ENCODE measurements around the gene MINPP1. TPM values are rescaled to one million over a fixed set of nuclear protein-coding genes. Genes with fewer than 3 reads are reported as not detected.

Gene MINPP1
- polyA plus RNA-seq, 1 donor from 2014 or later: 60.2 TPM

DNA sequence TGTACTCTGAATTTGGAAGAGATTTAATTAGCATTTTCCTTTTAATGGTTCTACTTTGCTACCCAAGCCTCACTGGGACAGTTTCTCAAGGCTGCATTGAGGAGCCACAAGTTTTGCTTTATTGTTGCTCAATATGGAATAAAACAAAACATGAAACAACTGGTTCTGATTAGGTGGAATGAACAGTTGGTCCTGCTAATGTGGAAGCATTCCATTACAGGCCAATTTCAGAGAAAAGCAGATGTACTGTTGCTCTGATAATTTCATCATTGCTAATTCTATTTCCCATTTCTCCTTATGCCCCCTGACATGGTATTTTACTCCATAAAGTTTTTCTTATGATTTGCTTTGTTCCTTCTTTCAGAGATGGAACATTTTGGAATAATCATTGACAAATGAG, 89.0 kb downstream of the MINPP1 start:
- H3K9me2 ChIP-seq (ENCODE audit: insufficient read depth, low read length): no peaks in the 10 kb centered on the region
- no peak overlapping the region for H3K4me3 ChIP-seq (ENCODE audit: low read length)
- H3K27ac ChIP-seq (ENCODE audit: low read length): no peak overlapping the region
- no peak overlapping the region for H3K4me2 ChIP-seq (ENCODE audit: low read length)
- H3K9ac ChIP-seq (ENCODE audit: low read length): no peak overlapping the region
- no peaks in the 10 kb centered on the region for H3K79me2 ChIP-seq (replicated peaks; ENCODE audit: insufficient read depth, low read length)
- H3F3A ChIP-seq (ENCODE audit: insufficient read depth, low read length, poor library complexity, severe bottlenecking): no peaks in the 10 kb centered on the region
- H3K36me3 ChIP-seq (ENCODE audit: insufficient read depth, low read length): no peaks in the 10 kb centered on the region
- H3K9me3 ChIP-seq (ENCODE audit: low read length): no peaks in the 10 kb centered on the region
- no peak overlapping the region for H2AFZ ChIP-seq (ENCODE audit: low read depth, low read length)
- no peaks in the 10 kb centered on the region for H3K27me3 ChIP-seq (ENCODE audit: insufficient read depth, low read depth, low read length)
- H4K20me1 ChIP-seq (ENCODE audit: insufficient read depth): no peaks in the 10 kb centered on the region
- TF ChIP-seq REST (IDR thresholded peaks at IDR 0.05; ENCODE audit: borderline replicate concordance) (no peak), TAF1 (IDR thresholded peaks at IDR 0.05; ENCODE audit: low read depth) (no peak)

GRCh38 chr10:87594181-87594580, 89.5 kb downstream of the MINPP1 start:
- Histone ChIP-seq H3K4me3 (ENCODE audit: low read length) (no peak overlapping the region), H3K9ac (ENCODE audit: low read length) (no peak overlapping the region), H3F3A (ENCODE audit: insufficient read depth, low read length, poor library complexity, severe bottlenecking) (no peaks in the 10 kb centered on the region), H3K9me3 (ENCODE audit: low read length) (no peaks in the 10 kb centered on the region), H3K79me2 (replicated peaks; ENCODE audit: insufficient read depth, low read length) (no peaks in the 10 kb centered on the region), H3K4me2 (ENCODE audit: low read length) (no peak overlapping the region), H3K36me3 (ENCODE audit: insufficient read depth, low read length) (no peaks in the 10 kb centered on the region), H2AFZ (ENCODE audit: low read depth, low read length) (no peak overlapping the region), H3K27ac (ENCODE audit: low read length) (no peak overlapping the region), H4K20me1 (ENCODE audit: insufficient read depth) (no peaks in the 10 kb centered on the region), H3K9me2 (ENCODE audit: insufficient read depth, low read length) (no peaks in the 10 kb centered on the region), H3K27me3 (ENCODE audit: insufficient read depth, low read depth, low read length) (no peaks in the 10 kb centered on the region)
- TF ChIP-seq EZH2 (IDR thresholded peaks at IDR 0.05; ENCODE audit: borderline replicate concordance, insufficient read depth, low read length, poor library complexity, severe bottlenecking) (no peak), EP300 (conservative IDR thresholded peaks at IDR 0.05; ENCODE audit: poor library complexity, severe bottlenecking) (no peak), SMC3 (conservative IDR thresholded peaks at IDR 0.05; ENCODE audit: poor library complexity) (no peak), TAF1 (IDR thresholded peaks at IDR 0.05; ENCODE audit: low read depth) (no peak), CTCF (IDR thresholded peaks at IDR 0.05; ENCODE audit: poor library complexity, severe bottlenecking) (no peak), MXI1 (conservative IDR thresholded peaks at IDR 0.05; ENCODE audit: poor library complexity, severe bottlenecking) (no peak), POLR2AphosphoS5 (IDR thresholded peaks at IDR 0.05) (no peak), RAD21 (conservative IDR thresholded peaks at IDR 0.05) (no peak)

DNA sequence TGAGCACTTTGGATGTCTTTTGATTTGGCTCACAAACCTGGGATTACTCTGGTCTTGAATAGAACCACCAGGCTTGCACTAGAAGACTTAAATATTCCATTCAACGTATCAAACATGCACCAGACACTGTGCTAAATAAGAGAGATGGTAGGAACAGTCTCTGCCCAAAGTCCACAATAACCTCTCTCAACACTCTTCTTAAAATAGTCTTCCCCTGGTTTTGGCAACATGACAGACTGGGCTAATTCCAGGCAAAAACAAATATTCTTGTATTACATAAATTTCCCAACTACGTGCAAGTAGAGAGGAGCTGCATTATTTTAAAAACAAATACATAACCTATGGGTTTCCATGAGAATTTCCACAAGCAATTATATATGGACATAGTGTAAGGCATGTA, 90.2 kb downstream of the MINPP1 start:
- no peak for TF ChIP-seq CTCF (IDR thresholded peaks at IDR 0.05; ENCODE audit: poor library complexity, severe bottlenecking)
- no peak for TF ChIP-seq EZH2 (IDR thresholded peaks at IDR 0.05; ENCODE audit: borderline replicate concordance, insufficient read depth, low read length, poor library complexity, severe bottlenecking)
- no peak for TF ChIP-seq POLR2AphosphoS5 (IDR thresholded peaks at IDR 0.05)
- no peak overlapping the region for H3K4me2 ChIP-seq (ENCODE audit: low read length)
- no peaks in the 10 kb centered on the region for H3K27me3 ChIP-seq (ENCODE audit: insufficient read depth, low read depth, low read length)
- no peak overlapping the region for H3K27ac ChIP-seq (ENCODE audit: low read length)
- no peaks in the 10 kb centered on the region for H4K20me1 ChIP-seq (ENCODE audit: insufficient read depth)
- H3K79me2 ChIP-seq (replicated peaks; ENCODE audit: insufficient read depth, low read length): no peaks in the 10 kb centered on the region
- H3K36me3 ChIP-seq (ENCODE audit: insufficient read depth, low read length): no peaks in the 10 kb centered on the region
- no peak overlapping the region for H2AFZ ChIP-seq (ENCODE audit: low read depth, low read length)
- H3K9me2 ChIP-seq (ENCODE audit: insufficient read depth, low read length): no peaks in the 10 kb centered on the region
- no peak overlapping the region for H3K9ac ChIP-seq (ENCODE audit: low read length)
- no peak overlapping the region for H3K4me3 ChIP-seq (ENCODE audit: low read length)
- H3F3A ChIP-seq (ENCODE audit: insufficient read depth, low read length, poor library complexity, severe bottlenecking): no peaks in the 10 kb centered on the region
- no peaks in the 10 kb centered on the region for H3K9me3 ChIP-seq (ENCODE audit: low read length)

Measured in neural cell (in vitro differentiated cells).